Thoracic aorta (tissue), 2 donors: ENCODE measurements around the gene PPFIBP2. TPM values are rescaled to one million over a fixed set of nuclear protein-coding genes. Genes with fewer than 3 reads are reported as not detected.
A peak's percentile ranks its signal among the peaks of the same experiment; 100 is the strongest.

Experiments used
- ATAC-seq: fragments of 150-250 bp; one replicate; pipeline ENCODE4 v1.8.0; 2017; ENCODE audit warnings: low read depth; ENCODE audit not compliant: insufficient number of reproducible peaks, low FRiP score
- DNase-seq: peaks from one replicate; pipeline ENCODE4 v3.0.0-alpha.2; 2020; ENCODE audit warnings: low spot score
- H3K27ac ChIP-seq, 2 donors: fragments of 200-600 bp; sonication (generic); 1 replicate in 1 of 2; 2 replicates in 1 of 2; pipeline ENCODE4 v1.5.1; 2016; ENCODE audit warnings: mild to moderate bottlenecking in 2 of 2, moderate library complexity in 2 of 2
- H3K27me3 ChIP-seq: fragments of 200-600 bp; sonication (generic); replicated peaks from 2 replicates; pipeline ENCODE4 v1.6.0; 2016; ENCODE audit warnings: mild to moderate bottlenecking; ENCODE audit not compliant: insufficient read depth
- H3K36me3 ChIP-seq: fragments of 200-600 bp; sonication (generic); one replicate; pipeline ENCODE4 v1.5.1; 2016
- H3K4me1 ChIP-seq, 2 donors: fragments of 200-600 bp; sonication (generic); 1 replicate in 1 of 2; 2 replicates in 1 of 2; pipeline versions ENCODE4 v1.5.1 to v1.6.0; 2016; ENCODE audit warnings: low read depth in 2 of 2, mild to moderate bottlenecking in 1 of 2; ENCODE audit not compliant: control insufficient read depth in 1 of 2
- H3K4me3 ChIP-seq: fragments of 200-600 bp; sonication (generic); 2 replicates; pipeline ENCODE4 v1.5.1; 2016; ENCODE audit warnings: mild to moderate bottlenecking
- H3K9me3 ChIP-seq: fragments of 200-600 bp; sonication (generic); 2 replicates; pipeline ENCODE4 v1.5.1; 2016
- CTCF ChIP-seq: fragments of 200-600 bp; sonication (generic); IDR thresholded peaks from one replicate; pipeline ENCODE4 v1.5.1; 2019; ENCODE audit warnings: antibody characterized with exemption
- total RNA-seq, 2 donors: library from RNA; depleted of rRNA; stranded (reverse); fragments of >200 nt; gene quantifications; one replicate each; pipeline versions ENCODE4 v1.1.0 to v1.2.3, GENCODE V29; 2016

PPFIBP2 gene
- total RNA-seq, 2 donors from 2014 or later, result 43.5 to 48.9 TPM

- no peaks in the 10 kb centered on the region for H3K36me3 ChIP-seq
- H3K4me3 ChIP-seq, result peak within 1 kb of the TSS; percentile 90
- peak; percentile 45 for DNase-seq
- peak; percentile 75 for ATAC-seq
- no peak for TF ChIP-seq CTCF
- peaks cover 5 to 20% of the 10 kb centered on the region in 2 donors for H3K4me1 ChIP-seq
- H3K27ac ChIP-seq, result peak within 1 kb of the TSS; percentile 52 to 64
- no peaks in the 10 kb centered on the region for H3K27me3 ChIP-seq
- no peaks in the 10 kb centered on the region for H3K9me3 ChIP-seq
Measured at GRCh38 chr11:7672960-7673723, 159.3 kb downstream of the PPFIBP2 start, which contains the start of gene CYB5R2. CYB5R2 (minus strand) TSS chr11:7673500; CDS start chr11:7672825, 675 bp downstream.

GRCh38 chr11:7673724-7674434 is 160.1 kb downstream of the PPFIBP2 start:
- DNase-seq (no peak), ATAC-seq (peak; percentile 31)
- Histone ChIP-seq H3K36me3 (no peaks in the 10 kb centered on the region), H3K27me3 (no peaks in the 10 kb centered on the region), H3K4me3 (peak overlapping the region; percentile 90), H3K4me1 (peaks cover 5 to 20% of the 10 kb centered on the region in 2 donors), H3K9me3 (no peaks in the 10 kb centered on the region), H3K27ac (peak overlapping the region; percentile 52 to 64)
- TF ChIP-seq CTCF, result no peak

GRCh38 chr11:7675631-7676030 is 161.8 kb downstream of the PPFIBP2 start:
- Histone ChIP-seq H3K27me3 (no peaks in the 10 kb centered on the region), H3K4me3 (no peak overlapping the region), H3K9me3 (no peaks in the 10 kb centered on the region), H3K36me3 (no peaks in the 10 kb centered on the region), H3K4me1 (peaks cover 5 to 20% of the 10 kb centered on the region in 2 donors), H3K27ac (no peak overlapping the region)
- no peak for TF ChIP-seq CTCF
- ATAC-seq, result no peak
- DNase-seq, result no peak

GRCh38 chr11:7677071-7677470 is 163.3 kb downstream of the PPFIBP2 start:
- ATAC-seq (no peak), DNase-seq (no peak)
- H3K27me3 ChIP-seq, result no peaks in the 10 kb centered on the region
- H3K27ac ChIP-seq, result no peak overlapping the region
- peaks cover 5 to 20% of the 10 kb centered on the region in 2 donors for H3K4me1 ChIP-seq
- H3K4me3 ChIP-seq, result no peak overlapping the region
- H3K36me3 ChIP-seq, result no peaks in the 10 kb centered on the region
- H3K9me3 ChIP-seq, result no peaks in the 10 kb centered on the region
- no peak for TF ChIP-seq CTCF

GRCh38 chr11:7677796-7678201 is 164.0 kb downstream of the PPFIBP2 start:
- no peak overlapping the region for H3K4me3 ChIP-seq
- TF ChIP-seq CTCF, result no peak
- peaks cover 3 to 15% of the 10 kb centered on the region in 2 donors for H3K4me1 ChIP-seq
- no peaks in the 10 kb centered on the region for H3K36me3 ChIP-seq
- no peaks in the 10 kb centered on the region for H3K27me3 ChIP-seq
- H3K9me3 ChIP-seq, result no peaks in the 10 kb centered on the region
- no peak for ATAC-seq
- no peak overlapping the region for H3K27ac ChIP-seq
- no peak for DNase-seq
